COLO668 (cell line): ENCODE results near the gene TERC.
"Not testable (repeated sequence)": the region's sequence is repeated elsewhere in the genome, so short reads cannot be mapped to it uniquely, and the experiment has no call there.

Experiments
- DNase-seq: peaks from one replicate; lab custom pipeline; 2025; ENCODE audit not compliant: unreplicated experiment; lab: John Stamatoyannopoulos, UW

Gene TERC

GRCh38 chr3:169771497-169772304 lies 6.8 kb upstream of the TERC start:
- peak; percentile 59 for DNase-seq

GRCh38 chr3:169769287-169770181 lies 4.7 kb upstream of the TERC start, which contains the start of gene ACTRT3:
Gene ACTRT3 (minus strand): TSS chr3:169769561. CDS start chr3:169769520, 41 bp downstream.
- DNase-seq: peak; percentile 70

GRCh38 chr3:169764312-169764881 lies 463 bp downstream of the TERC start:
- peak; percentile 43 for DNase-seq

GRCh38 chr3:169760479-169760878 lies 4.4 kb downstream of the TERC start:
- no peak for DNase-seq

- no peak for DNase-seq
Measured at GRCh38 chr3:169759256-169759655, 5.6 kb downstream of the TERC start.

- no peak for DNase-seq
Measured at GRCh38 chr3:169758359-169758994, 6.4 kb downstream of the TERC start.

- no peak for DNase-seq
Measured at GRCh38 chr3:169755488-169755887, 9.4 kb downstream of the TERC start.

GRCh38 chr3:169754711-169755110 lies 10.1 kb downstream of the TERC start:
- DNase-seq: no peak

GRCh38 chr3:169751875-169752274 lies 13.0 kb downstream of the TERC start:
- DNase-seq: no peak

- no peak for DNase-seq
Measured at GRCh38 chr3:169750665-169751064, 14.2 kb downstream of the TERC start.

- DNase-seq: no peak
Measured at GRCh38 chr3:169748670-169749069, 16.2 kb downstream of the TERC start.

- no peak for DNase-seq
Measured at GRCh38 chr3:169746924-169747323, 17.9 kb downstream of the TERC start.

- no peak for DNase-seq
Measured at GRCh38 chr3:169744366-169745054, 20.4 kb downstream of the TERC start.

- DNase-seq: no peak
Measured at GRCh38 chr3:169739067-169739466, 25.8 kb downstream of the TERC start.

- DNase-seq: not testable (repeated sequence)
Measured at GRCh38 chr3:169731857-169732256, 33.0 kb downstream of the TERC start.

GRCh38 chr3:169722724-169723123 lies 42.1 kb downstream of the TERC start:
- no peak for DNase-seq

- DNase-seq: not testable (repeated sequence)
Measured at GRCh38 chr3:169718415-169718814, 46.4 kb downstream of the TERC start.
